HG02981 (cell line): ENCODE measurements around the gene RNF223.
"Not testable (repeated sequence)": the region's sequence is repeated elsewhere in the genome, so short reads cannot be mapped to it uniquely, and the experiment has no call there.

Experiments used
- ATAC-seq: cut with Tn5 transposase; IDR thresholded peaks from one replicate; pipeline ENCODE4 v1.9.1; 2021; ENCODE audit warnings: mild to moderate bottlenecking, moderate library complexity; ENCODE audit not compliant: unreplicated experiment

RNF223 gene

DNA sequence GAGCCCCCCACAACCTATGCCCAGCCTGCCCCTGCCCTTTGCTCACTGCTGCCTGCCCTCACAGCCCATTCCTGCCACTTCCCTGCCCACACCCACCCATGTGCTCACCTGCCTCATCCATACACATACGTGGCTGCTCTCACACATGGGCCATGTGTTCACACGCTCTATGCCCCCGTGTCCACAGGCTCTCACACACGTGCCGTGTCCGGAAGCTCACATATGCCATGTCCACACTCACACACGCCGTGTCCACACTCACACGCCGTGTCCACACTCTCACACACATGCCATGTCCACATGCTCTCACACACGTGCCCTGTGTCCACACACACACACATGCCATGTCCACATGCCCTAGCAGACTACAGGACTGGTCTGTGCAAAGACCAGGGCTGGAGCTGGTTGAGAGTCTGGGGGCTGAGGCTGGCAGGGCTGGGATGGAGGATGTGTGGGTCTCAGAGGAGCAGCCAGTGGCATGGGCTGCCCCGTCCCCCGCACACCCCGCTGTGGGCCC lies 583 bp upstream of the RNF223 start:
- ATAC-seq, result no peak

DNA sequence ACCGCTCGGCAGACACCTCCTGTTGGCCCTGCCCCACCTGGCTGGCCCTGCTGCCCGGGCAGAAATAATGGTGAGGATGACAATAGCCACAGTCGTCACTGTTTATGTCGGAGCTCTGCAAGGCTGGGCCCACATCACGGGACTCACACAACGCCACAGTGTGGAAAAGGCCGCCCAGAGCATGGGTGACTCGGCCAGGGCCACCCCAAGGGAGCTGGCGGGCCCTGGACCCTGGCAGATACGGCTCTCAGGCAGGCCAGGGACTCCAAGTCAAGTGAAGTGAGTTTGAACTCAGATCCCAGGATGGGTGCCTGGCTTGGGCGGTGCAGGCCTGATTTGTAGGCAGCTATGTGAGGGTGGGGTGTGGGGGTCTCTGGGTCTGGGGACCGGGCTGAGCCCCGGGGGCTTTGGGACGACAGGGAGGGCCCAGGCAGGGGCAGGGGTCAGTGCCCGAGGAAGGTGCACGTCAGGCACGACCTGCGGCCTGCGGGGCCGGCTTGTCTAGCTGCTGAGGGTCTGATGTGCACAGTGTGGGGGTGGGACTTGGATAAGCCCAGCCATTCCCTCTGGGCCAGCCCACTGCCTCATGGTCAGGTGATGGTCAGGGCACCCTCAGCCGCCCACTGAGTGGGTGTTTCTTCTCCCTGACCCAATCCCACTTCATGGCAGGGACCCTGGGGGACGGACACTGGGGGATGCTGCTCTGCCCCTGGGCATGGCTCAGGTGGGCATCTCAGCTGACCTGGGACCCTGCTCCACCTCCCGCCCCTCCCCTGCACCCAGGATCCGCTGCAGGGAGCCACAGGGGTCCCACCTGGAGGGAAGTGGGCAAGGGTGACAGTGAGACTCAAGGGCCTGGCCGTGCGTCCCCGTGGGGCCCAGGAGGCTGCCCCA lies 1.0 kb downstream of the RNF223 start:
- ATAC-seq, result no peak

DNA sequence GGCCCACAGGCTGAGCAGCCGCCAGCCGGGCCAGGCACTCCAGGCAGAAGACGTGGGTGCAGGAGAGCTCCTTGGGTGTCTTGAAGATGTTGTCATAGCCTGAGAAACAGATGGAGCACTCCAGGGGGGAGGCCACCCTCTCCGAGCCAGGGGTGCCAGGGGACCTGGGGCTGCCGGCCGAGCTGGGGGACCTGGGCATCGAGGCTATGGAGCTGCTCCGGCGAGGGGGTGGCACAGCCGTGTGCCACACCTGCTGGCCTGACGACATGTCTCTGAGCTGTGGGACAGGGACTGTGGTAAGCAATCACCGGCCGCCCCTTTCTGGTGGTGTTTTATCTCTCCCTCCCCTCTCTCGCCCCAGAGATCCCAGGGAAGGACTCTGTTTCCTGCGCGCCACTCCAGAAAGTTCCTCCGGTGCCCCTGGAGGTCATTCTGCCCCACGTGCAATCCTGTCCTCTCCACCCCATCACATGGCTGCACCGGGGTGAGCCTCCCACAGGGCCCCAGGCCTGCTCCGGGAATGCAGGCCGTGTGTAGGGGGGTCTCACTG lies 1.7 kb downstream of the RNF223 start:
- ATAC-seq, result no peak

DNA sequence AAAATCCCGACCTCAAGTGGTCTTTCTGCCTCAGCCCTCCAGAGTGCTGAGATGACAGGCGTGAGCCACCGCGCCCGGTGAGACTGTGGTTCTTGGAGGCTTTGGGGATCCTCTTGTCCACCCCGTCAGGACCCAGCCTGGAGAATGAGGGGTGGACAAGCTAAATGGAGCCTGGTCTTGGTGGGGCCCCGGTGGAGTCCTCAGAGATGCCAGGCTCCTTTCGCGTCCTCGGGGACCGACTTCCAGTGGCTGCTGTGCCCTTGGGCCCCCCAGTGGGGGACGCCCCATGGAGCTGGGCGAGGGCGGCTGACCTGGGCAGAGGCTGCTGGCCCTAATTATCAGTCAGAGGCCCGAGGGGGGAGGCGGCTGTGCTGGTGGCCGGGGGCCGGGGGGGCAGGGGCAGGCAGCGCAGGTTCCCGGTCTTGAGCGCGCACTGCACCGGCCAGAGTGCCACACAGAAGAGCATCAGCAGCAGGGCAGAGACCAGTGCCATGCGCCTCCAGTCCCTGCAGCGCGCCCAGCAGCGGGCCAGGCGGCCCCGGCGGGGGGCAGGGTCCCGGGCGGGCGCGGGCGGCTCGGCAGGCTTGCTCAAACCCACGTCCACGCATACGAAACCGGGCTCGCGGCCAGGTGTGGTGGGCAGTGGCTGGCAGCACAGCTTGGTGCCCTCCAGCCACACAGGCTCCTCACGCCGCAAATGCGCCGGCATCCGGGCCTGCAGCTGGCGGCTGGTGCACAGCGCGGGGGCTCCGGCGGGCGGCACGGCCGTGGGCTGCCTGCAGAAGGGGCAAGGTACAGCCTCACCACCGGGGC lies 2.4 kb downstream of the RNF223 start:
- no peak for ATAC-seq

DNA sequence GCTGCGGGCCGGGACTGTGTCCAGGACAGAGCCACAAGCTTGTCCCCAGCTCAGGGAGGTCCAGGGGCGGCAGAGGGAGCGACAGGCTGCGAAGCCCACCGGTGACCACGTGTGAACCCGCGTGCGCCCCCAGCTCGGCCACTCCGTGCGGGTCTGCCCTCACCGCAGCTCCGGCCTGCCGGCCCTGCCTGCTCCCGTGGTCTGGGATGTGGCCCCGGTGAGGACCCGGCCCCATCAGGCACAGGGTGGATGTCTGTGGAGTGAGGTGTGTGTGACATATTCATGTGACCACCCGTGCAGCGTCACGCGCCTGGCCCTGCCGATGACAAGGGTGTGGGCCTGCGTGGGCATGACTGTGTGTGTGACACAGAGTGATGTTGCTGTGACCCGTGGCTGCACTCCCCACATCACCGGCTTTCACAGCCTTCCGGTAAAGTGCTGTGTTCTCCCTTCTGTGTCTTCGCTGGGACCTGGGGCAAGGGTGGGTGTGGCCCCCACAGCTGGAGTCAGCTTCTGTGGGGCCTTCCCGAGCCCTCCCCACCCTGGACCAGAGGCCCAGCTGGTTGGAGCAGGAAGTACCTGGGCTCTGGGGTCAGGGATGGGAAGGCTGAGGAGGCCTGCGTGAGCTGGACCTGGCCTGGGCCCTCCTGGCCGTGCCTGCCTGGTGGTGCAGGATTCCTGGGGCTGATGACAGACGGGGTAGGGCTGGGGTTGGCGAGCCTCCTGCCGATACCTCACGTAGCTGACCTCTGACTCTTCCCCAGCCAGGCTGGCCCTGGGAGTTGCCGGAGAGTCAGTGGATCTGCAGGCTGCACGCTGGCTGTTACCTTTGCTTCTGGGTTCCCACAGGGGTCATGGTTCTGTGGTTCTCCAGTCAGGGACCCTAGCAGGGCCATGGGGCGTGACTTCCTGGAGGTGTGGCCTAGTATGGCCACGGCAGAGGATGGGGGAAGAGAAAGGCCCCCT lies 4.1 kb downstream of the RNF223 start:
- no peak for ATAC-seq

DNA sequence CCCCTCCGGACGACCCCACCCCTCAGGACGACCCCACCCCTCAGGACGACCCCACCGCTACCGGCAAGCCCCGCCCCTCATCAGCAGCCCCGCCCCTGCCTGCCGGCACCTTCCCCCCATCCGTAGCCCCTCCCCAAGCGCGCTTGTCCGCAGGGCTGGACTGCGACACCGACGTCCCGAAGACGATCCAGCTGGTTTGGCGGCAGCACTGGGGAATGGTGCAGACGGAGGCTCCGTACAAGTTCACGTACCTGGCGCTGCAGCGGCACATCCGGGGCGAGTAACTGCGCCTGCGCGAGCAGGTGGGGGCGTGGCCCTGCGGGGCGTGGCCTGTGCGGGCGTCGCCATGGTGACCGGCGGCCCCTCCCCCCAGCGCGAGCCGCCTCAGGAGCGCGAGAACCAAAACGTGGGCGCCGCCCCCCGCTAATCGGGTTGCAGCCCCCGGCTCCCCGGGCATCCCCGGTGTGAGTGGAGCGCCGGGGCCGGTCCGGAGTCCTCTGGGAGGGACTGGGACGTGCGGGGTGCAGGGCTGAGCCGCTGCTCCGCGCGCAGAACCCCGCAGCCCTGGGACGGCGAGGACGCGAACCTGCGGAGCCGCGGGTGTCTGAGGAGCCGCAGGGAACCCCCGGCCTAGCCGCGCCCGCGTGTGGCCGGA lies 4.9 kb downstream of the RNF223 start:
- no peak for ATAC-seq

DNA sequence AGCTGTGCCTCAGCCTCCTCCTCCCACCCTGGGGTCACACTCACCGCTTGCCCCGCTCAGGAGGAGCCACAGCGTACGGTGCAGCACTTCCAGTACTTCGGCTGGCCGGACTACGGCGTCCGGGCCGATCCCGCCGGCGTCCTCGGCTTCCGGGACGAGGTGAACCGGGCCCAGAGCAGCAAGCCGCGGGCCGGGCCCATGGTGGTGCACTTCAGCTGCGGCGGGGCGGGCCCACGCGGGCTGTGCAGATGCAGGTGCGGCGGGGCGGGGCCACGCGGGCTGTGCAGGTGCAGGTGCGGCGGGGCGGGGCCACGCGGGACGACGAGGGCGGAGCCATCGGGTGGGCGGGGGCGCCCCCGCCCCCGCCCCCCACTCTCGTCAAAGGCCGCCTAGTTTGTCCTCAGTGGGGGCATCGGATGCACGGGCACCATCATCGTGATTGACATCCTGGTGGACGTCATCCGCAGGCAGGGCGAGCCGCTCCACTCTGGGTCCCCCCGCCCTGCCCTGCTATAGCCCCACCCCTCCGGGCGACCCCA lies 5.5 kb downstream of the RNF223 start:
- no peak for ATAC-seq

DNA sequence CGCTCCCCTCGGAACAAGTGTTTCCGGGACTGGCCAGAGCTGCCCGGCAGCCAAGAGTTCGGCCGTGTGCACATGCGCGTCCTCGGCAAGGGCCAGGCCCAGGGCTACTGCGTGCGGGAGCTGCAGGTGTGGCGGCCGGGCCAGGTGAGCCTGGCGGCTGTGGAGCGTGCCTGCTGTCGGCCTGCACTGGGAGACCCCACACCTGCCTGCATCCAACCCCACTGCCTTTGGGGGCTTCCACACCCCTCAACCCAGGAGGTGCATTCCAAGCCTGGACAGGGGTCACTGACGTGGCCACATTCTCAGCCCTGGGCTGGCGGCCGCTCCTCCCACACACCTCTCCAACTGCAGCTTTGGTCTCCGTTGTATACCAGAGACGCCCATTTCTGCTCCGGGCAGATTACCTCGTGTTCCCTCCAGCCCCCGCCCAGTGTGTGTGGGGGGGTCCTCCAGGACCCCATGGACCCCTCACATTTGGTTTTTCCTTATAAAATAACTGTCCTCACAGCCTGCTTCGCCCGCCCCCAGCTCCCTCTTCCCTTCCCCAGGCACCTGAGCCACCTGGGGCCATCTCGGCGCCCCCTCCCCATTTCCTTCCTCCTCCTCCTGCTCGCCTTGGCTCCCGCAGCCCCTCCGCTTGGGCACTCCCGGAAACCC lies 6.1 kb downstream of the RNF223 start:
- no peak for ATAC-seq

DNA sequence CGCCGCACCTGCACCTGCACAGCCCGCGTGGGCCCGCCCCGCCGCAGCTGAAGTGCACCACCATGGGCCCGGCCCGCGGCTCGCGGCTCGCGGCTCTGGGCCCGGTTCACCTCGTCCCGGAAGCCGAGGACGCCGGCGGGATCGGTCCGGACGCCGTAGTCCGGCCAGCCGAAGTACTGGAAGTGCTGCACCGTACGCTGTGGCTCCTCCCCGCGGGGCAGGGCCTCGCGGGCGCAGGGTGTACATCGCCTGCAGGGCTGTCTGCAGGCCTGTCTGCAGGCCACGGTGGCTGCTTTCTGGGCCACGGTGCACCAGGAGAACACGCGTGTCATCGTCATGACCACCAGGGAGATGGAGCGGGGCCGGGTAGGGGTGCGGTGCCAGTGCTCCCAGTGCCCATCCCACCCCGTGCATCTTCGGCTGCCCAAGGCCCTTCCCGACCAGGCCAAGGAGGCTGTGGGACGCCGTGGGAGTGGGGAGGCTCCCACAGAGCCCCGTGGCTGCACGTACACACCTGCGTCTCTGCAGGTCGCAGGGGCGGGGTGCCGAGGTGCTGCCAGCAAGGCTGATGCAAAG lies 6.7 kb downstream of the RNF223 start:
- no peak for ATAC-seq

DNA sequence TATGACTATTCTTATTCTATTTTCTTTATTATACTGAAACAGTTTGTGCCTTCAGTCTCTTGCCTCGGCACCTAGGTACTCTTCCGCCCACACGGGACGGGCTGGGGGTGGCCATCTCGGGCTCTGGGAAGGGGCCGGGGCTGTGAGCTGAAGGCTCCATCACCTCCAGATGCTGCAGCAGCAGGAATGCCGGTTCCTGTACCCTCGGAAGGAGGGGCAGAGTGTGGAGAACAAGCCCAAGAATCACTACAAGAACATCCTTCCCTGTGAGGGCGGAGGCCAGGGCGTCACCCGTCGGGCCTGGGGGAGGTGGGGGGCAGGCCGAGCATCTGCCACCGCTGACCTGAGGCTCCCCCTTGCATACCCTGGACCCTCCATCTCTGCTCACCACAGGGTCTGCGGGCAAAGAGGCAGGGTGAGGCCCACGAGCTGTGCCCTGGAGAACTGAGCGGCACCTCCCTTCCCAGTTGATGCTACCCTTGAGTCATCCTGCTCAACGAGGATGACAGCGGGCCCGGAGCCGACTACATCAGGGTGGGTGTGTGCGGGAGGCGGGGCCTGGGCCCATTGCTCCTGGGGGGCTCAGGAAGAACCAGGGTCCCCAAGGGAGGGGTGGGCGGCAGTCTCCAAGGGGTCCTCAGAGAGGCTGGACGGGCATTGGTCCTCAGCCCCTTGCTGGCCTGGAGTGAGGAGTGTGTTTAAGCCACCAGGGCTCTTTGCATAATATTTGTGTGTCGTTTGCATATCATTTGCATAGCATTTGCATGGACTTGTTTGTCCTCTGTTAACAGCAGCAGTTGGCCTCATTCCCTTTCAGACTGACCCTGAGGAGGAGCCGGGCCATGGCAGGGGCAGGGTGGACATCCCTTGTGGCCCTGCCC lies 7.5 kb downstream of the RNF223 start:
- ATAC-seq, result no peak

DNA sequence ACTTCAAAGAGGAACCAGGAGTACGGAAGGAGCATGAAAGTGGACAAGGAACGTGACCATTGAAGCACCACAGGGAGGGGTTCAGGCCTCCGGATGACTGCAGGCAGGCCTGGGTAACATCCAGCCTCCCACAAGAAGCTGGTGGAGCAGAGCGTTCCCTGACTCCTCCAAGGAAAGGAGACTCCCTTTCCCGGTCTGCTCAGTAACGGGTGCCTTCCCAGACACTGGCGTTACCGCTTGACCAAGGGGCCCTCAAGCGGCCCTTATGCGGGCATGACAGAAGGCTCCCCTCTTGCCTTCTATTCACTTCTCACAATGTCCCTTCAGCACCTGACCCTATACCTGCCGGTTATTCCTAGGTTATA lies 8.2 kb downstream of the RNF223 start:
- ATAC-seq, result not testable (repeated sequence)

DNA sequence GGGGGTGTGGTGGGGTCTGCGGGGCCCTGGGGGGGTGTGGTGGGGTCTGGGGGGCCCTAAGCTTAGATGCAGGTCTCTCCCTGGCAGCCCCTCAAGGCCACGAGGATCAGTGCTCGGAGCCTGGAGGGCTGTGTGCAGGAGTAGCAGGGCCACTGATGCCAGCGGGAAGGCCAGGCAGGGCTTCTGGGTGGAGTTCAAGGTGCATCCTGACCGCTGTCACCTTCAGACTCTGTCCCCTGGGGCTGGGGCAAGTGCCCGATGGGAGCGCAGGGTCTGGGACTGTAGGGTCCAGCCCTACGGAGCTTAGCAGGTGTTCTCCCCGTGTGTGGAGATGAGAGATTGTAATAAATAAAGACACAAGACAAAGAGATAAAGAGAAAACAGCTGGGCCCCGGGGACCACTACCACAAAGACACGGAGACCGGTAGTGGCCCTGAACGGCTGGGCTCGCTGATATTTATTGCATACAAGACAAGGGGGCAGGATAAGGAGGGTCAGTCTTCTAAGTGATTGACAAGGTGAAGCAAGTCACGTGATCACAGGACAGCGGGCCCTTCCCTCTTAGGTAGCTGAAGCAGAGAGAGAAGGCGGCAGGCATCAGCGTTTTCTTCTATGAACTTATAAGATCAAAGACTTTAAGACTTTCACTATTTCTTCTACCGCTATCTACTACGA lies 8.7 kb downstream of the RNF223 start:
- ATAC-seq, result no peak

DNA sequence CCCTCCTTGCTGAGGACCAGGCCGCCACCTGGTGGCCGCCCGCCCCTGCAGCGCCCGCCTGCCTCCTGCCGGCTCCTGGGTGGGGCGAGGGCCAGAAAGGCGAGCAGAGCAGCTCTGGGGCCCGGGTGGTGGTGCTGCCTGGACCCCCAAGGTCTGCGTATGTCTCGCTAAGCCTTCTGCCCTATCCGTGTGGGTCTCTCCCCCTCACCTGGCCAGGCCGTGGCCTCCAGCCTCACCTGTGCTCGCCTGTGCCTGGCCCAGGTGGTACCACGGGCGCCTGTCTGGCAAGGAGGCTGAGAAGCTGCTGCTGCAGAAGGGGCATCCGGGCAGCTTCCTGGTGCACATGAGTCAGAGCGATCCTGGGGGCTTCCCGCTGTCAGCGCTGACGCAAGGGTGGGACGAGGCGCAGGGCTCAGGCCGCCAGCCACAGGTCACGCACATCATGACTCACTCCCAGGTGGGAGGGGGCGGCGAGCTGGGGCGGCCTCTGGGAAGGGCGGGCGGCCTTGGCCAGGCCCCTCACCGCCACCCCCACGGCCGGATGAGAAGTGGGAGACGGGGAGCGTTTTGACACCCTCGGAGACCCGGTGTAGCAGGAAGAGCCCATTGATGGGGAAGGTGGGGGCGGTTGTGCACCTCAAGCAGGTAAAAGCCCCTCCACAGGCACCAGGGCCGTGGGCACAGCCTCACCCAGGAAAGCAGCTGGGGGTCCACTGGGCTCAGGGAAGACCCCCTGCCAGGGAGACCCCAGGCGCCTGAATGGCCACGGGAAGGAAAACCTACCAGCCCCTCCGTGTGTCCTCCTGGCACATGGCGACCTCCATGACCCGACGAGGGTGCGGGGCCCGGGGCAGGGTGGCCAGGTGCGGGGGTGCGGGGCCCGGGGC lies 9.9 kb downstream of the RNF223 start:
- ATAC-seq, result peak; percentile 46

DNA sequence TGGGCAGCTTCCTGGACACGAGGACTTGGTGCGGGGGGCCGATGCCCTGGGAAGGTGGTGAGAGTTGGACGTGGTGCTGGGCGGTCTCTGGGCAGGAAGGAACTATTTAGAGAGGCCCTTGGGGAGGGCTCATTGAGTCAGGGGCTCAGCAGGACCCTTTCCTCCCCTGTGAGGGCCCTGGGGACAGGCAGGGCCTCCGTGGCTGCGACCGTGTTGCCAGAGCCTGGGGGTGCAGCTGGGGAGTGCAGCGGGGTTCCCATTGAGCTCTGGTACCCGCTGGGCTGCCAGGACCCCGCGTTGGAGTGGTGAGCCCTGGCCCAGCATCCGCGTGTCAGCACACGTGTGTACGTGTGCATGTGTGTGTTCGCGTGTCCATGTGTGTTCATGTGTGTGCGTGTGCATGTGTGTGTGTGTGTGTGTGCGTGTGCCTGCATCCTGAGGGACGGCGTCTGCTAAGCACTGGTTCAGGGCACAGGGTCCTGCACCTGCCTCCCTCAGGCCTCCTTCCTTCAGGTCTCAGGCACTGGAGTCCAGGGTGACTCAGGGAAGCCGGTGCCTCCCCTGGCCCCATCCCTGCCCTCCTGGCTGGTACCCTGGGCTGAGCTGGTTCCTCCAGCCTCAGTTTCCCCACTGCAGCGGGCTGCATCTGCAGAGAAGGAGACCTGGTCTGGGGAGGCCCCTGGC lies 10.7 kb downstream of the RNF223 start:
- no peak for ATAC-seq

DNA sequence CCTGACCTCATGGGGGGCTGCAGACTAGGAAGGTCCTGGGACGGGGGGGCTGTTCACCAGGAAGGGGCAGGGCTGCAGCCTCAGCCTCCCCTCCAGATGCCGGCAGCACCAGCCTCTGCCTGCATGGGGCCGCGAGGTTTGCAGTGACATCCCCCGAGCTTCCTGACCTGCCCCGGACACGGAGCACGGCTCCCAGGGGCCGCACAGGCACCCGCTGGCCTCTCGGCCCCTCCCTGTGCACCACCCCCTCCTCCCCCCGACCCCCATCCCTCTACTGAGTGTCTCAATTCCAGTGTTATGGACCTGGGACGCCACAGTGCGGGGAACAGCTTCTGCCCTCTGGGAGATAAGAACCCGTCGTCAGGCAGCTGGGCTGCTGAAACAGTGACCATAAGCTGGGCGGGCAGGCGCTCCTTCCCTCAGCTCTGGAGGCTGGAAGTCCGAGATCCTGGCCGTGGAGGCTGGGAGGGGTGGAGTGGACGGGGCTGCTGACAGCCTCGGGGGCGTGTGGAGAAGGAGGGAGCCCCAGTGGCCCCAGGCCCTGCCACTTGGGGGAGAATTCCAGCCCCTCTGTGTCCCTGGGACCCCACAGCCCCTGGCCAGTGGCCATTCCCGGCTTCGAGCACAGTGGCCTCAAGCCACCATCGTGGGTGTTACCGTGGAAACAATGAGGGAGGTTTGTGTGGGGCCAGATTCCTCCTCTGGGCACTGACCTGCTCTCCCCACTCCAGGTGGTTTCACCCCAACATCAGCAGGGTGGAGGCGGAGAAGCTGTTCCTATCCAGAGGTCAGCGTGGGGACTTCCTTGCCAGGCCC lies 11.6 kb downstream of the RNF223 start:
- ATAC-seq, result no peak
